Endothelial cell (in vitro differentiated cells): ENCODE data around the gene SSTR3. TPM values are rescaled to one million over a fixed set of nuclear protein-coding genes. Genes with fewer than 3 reads are reported as not detected.

Experiments
- DNase-seq: peaks from one replicate; pipeline ENCODE4 v3.0.0; 2021; ENCODE audit warnings: low spot score
- H3K27ac Mint-ChIP-seq: one replicate; pipeline ENCODE4 v1.8.0; 2021; ENCODE audit warnings: mixed read lengths, inconsistent platforms; ENCODE audit not compliant: unreplicated experiment
- H3K27me3 Mint-ChIP-seq: one replicate; pipeline ENCODE4 v1.8.0; 2021; ENCODE audit warnings: mild to moderate bottlenecking, moderate library complexity, mixed read lengths, inconsistent platforms; ENCODE audit not compliant: unreplicated experiment
- H3K36me3 Mint-ChIP-seq: one replicate; pipeline ENCODE4 v1.8.0; 2021; ENCODE audit warnings: mild to moderate bottlenecking, low read depth, mixed read lengths, inconsistent platforms; ENCODE audit not compliant: unreplicated experiment
- H3K4me1 Mint-ChIP-seq: one replicate; pipeline ENCODE4 v1.8.0; 2021; ENCODE audit warnings: mild to moderate bottlenecking, mixed read lengths, inconsistent platforms; ENCODE audit not compliant: unreplicated experiment
- H3K4me3 Mint-ChIP-seq: one replicate; pipeline ENCODE4 v1.8.0; 2021; ENCODE audit warnings: mild to moderate bottlenecking, mixed read lengths, inconsistent platforms; ENCODE audit not compliant: unreplicated experiment
- H3K9me3 Mint-ChIP-seq: one replicate; pipeline ENCODE4 v1.8.0; 2021; ENCODE audit warnings: mixed read lengths, inconsistent platforms; ENCODE audit not compliant: unreplicated experiment
- CTCF ChIP-seq: fragments of 200-600 bp; sonication (generic); IDR thresholded peaks from one replicate; pipeline ENCODE4 v1.5.0; 2021; ENCODE audit warnings: antibody characterized with exemption; ENCODE audit not compliant: unreplicated experiment
- long read RNA-seq: library from polyadenylated mRNA; unstranded; transcript quantifications from one replicate; pipeline ENCODE4 v2.0.0, GENCODE V29; 2020; ENCODE audit not compliant: unreplicated experiment
- total RNA-seq: library from RNA; stranded (reverse); fragmentation: NEBNext Ultra II Directional; extraction: Animal tissue kit (Norgen Biotek cat#: 25700); gene quantifications from one replicate; pipeline ENCODE4 v1.2.1, GENCODE V29; 2021; ENCODE audit not compliant: unreplicated experiment

SSTR3 gene
- total RNA-seq = 0.13 TPM
- long read RNA-seq = 0 reads

- Mint-ChIP-seq H3K27me3 (peaks cover 6% of the 10 kb centered on the region), H3K4me3 (no peak within 1 kb of the TSS), H3K9me3 (no peaks in the 10 kb centered on the region), H3K27ac (no peak within 1 kb of the TSS), H3K36me3 (no peaks in the 10 kb centered on the region), H3K4me1 (peaks cover 10% of the 10 kb centered on the region)
- no peak for DNase-seq
- TF ChIP-seq CTCF = no peak
Observed at GRCh38 chr22:37212174-37212906, at the start of gene SSTR3. Gene SSTR3, minus strand, starts transcription at chr22:37212477. Its CDS starts 4,674 bp downstream, at chr22:37207803.

- Mint-ChIP-seq H3K27ac (no peak overlapping the region), H3K4me3 (no peak overlapping the region), H3K36me3 (no peaks in the 10 kb centered on the region), H3K27me3 (peaks cover 9% of the 10 kb centered on the region), H3K9me3 (no peaks in the 10 kb centered on the region), H3K4me1 (peaks cover 8% of the 10 kb centered on the region)
- DNase-seq = peak; percentile 67
- TF ChIP-seq CTCF = peak; percentile 89
Observed at GRCh38 chr22:37260901-37261336, 48.6 kb upstream of the SSTR3 start.

DNA sequence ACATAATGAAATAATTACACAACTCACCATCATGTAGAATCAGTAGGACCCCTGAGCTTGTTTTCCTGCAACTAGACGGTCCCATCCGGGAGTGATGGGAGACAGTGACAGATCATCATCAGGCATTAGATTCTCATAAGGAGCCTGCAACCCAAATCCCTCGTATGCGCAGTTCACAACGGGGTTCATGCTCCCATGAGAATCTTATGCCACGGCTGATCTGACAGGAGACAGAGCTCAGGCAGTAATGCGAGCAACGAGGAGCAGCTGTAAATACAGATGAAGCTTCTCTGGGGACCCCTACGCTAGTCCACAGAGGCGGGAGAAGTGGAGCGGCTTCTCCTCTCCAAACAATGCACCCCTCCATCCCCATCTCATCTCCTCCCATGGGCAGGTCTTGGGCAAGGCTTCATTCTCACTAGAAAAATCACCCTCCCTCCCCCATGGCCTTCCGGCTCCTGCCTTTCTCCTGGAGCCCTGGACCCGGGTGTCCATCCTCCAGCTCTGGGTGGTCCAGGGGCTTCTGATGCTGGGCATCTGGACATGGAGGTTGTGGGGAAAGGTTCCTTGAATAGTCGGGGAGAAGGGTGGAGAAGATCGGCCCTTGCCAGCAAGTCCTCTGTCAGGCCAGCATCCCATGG lies 48.0 kb upstream of the SSTR3 start:
- no peak overlapping the region for H3K27ac Mint-ChIP-seq
- H3K4me3 Mint-ChIP-seq = no peak overlapping the region
- DNase-seq = no peak
- no peaks in the 10 kb centered on the region for H3K9me3 Mint-ChIP-seq
- peaks cover 8% of the 10 kb centered on the region for H3K4me1 Mint-ChIP-seq
- TF ChIP-seq CTCF = no peak
- no peaks in the 10 kb centered on the region for H3K36me3 Mint-ChIP-seq
- H3K27me3 Mint-ChIP-seq = peaks cover 9% of the 10 kb centered on the region

DNA sequence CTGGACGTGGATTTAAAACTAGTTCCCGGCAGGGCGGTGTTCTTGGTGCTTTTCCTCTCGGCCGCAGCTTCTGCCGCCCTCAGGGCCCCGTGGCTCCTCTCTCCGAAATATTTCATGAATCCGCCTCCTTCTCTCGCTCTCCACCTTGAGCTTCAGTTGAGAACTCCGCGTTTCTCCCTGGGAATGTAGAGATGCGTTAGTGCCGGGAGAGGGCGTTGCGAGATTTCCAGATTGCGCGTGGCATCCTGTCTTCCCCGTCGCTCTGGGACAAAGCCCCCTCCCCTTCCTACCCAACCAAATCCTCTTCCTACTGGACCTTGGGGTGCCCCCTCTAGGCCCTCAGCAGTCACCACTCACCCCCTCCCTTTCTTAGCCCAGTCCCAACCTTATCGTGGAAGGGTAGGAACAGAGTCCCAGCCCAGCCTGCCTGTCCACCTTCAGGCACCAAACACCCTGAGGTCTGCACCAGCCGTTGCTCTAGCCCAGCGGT lies 47.3 kb upstream of the SSTR3 start:
- peaks cover 9% of the 10 kb centered on the region for H3K27me3 Mint-ChIP-seq
- H3K9me3 Mint-ChIP-seq = no peaks in the 10 kb centered on the region
- peaks cover 8% of the 10 kb centered on the region for H3K4me1 Mint-ChIP-seq
- H3K27ac Mint-ChIP-seq = no peak overlapping the region
- peak; percentile 27 for TF ChIP-seq CTCF
- H3K4me3 Mint-ChIP-seq = peak overlapping the region; percentile 69
- no peaks in the 10 kb centered on the region for H3K36me3 Mint-ChIP-seq
- DNase-seq = peak; percentile 54
